GM18517 (cell line): Measurements from ENCODE around the gene PLA2R1.

Experiments
- ATAC-seq: cut with Tn5 transposase; IDR thresholded peaks from one replicate; pipeline ENCODE4 v1.9.1; 2021; ENCODE audit warnings: mild to moderate bottlenecking, moderate library complexity; ENCODE audit not compliant: unreplicated experiment

The PLA2R1 gene

GRCh38 chr2:160062292-160063005 is at the start of gene PLA2R1:
Gene PLA2R1, minus strand, starts transcription at chr2:160062615. Its CDS starts 212 bp downstream, at chr2:160062403.
- no peak for ATAC-seq

DNA sequence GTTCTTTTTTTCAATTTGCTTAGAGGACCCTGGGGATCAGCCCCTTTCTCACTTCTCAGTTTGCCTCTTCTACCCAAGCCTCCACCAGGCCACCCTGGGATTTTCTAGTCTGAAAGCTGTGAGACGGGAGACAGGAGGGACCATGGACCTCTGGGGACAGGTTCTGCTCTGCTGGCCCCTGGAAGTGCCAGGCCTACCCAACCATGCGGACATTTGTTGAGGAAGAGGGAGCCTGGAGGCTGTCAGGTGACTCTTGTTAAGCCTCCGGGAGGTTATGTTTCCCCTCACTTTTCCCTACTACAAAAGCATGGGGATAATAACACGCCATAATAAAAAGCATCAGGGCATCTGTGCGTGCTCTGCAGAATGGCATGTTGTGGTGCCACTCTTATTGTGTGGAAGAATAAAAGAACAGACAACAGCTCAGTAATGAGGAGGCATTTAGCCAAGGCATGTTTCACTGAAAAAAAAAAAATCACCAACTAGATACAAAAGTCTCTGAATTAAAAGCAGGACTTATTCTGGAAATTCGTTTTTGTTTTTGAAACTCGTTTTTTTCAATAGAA is 48.3 kb upstream of the PLA2R1 start:
- ATAC-seq, result no peak

DNA sequence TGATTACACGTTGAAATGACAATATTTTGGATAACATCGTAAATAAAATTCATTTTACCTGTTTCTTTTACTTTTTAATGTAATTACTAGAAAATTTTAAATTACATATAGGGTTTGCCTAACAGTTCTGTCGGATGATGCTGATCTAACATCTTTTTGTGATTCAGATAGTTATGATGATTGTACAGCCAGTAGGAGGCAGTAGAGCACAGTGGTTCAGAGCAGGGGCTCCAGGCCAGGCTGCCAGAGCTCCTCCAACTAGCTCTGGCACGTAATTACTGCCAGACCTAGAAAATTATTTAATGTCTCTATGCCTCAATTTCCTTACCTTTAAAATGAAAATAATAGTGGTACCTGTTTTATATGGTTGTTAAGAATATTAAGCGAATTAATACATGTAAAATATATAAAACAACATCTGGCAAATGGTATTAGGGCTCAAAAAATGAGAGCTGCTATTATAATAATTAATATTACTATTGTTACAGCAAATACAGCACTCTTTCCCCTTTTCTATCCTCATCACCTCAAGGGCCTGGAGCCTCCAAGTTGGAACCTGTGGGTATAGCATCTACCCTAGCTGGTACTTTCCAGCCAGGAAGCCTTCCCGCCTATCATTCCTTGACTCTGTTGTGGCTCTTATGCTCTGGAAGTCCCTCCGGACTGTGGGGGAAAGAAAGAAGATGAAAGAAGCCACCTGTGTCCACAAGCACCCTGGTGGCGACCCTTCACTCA is 47.7 kb upstream of the PLA2R1 start:
- peak; percentile 77 for ATAC-seq

DNA sequence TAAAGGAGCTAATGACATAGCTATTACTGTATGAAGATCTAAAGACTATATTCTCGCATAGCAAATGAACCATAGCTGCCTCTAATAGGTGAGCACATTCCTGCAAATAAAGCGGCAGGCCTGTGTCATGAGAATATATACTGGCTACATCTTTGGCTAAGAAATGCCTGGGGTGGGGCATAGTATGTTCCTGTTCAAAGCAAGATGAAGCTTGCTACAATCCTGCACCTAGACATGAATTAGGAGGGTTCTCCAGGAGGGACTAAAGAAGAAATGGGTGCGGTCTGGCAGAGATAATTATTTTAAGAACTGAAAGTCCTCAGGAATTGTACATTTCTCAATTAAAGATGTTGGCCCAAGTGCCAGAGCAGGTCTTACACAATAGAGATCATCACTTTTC is 46.8 kb upstream of the PLA2R1 start:
- ATAC-seq, result no peak

GRCh38 chr2:160108646-160109045 is 46.2 kb upstream of the PLA2R1 start:
- ATAC-seq, result no peak

- no peak for ATAC-seq
Observed at GRCh38 chr2:160105366-160105765, 43.0 kb upstream of the PLA2R1 start.

GRCh38 chr2:160104115-160104514 is 41.7 kb upstream of the PLA2R1 start:
- ATAC-seq, result no peak

GRCh38 chr2:160097326-160097725 is 34.9 kb upstream of the PLA2R1 start:
- ATAC-seq, result no peak

DNA sequence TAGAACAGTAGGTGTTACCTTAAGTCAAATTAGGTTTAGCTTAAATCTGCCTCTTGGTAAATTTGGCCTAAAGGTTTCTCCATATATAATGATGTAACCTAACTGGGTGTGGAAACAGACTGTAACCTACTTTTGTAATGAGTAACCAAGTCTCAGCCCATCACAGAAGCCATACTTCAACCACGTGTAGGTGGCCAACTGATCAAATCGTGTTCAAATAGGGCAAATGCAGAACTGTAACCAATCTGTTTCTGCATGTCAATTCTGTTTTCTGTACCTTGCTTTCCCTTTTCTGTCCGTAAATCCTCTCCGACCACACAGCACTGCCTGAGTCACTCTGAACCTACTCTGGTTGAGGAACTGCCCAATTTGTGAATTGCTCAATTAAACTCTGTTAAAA is 34.0 kb upstream of the PLA2R1 start:
- ATAC-seq, result no peak

GRCh38 chr2:160092445-160092844 is 30.0 kb upstream of the PLA2R1 start:
- no peak for ATAC-seq

GRCh38 chr2:160091381-160091780 is 29.0 kb upstream of the PLA2R1 start:
- ATAC-seq, result no peak

DNA sequence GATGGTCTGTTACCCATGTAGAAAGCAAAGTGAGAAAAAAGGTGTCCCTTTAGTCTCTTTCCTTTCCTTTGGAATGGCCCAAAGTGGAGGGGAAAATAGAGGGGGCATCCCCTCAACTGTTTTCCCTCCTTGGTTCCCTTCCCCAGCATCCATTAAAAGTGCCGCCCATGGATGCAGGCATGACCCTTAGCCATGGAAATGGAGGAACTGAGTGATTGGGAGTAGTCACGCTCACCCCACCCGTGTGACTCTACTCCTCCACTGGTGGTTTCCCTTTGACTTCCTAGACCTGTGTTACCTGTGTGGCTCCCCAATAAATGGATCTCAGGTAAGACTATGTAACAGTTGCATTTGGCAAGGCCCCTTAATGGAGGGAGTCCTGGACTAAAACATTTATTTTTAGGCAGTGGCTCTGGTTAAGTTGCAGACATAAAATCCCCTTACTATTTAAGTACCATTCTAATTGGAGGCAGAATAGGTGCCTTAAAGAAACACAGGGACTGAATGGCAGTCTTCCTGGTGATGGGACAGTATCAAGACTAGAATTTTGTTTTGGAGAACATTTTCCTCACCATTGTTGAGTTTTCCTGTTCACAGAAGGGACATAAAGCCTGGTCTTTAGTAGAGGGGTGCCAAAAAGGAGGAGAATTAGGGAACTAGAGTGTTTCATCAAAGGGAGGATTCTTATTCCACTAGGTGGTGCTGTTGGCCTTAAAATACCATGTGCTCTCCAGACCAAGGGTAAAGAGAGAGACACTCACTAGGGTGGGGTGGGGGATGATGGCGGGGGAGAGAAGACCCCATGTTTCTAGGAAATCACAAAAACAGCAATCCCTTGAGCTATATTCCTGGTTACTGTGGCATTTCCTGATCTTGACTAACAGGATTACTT is 25.7 kb upstream of the PLA2R1 start:
- ATAC-seq, result no peak

- ATAC-seq, result no peak
Observed at GRCh38 chr2:160085662-160086061, 23.2 kb upstream of the PLA2R1 start.

DNA sequence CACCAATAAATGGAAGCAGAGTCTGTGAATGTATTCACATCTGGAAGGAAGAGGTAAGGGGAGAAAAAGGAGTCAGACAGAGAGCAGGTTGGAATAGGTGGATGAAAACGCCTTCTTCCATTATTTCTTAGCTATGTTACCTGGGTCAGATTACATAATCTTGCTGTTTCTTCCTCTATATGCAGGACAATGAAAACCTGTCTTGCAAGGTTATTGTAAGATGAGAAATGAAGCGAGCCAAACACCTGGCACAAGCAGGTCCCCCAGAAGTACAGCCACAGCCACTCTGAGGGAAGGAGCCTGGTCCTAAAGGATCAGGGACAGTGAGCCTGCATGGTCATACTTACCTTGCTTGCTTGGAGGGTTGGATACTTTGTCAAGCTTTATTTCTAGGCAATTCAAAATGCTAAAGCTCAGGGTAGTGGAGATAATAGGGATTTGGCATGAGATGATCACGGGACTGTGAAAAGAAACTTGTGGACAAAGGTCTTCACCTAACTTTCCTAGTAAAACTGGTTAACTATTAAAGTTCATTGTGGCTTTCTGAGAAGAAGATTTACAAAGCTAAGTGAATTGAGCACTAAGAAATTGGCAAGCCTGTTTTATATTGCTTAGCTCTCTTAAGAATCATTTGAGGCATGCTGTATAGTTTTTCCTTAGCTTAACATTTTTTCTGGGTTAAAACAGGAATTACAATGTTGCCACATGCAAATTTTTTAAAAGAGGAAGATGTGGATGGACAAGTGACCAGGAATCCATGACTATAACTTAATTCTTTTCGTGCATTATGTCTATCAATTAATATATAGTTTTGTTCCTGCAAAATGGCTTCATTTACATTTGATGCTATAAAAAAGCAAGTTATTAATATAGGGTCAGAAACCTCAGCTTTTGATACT is 15.7 kb upstream of the PLA2R1 start:
- no peak for ATAC-seq

DNA sequence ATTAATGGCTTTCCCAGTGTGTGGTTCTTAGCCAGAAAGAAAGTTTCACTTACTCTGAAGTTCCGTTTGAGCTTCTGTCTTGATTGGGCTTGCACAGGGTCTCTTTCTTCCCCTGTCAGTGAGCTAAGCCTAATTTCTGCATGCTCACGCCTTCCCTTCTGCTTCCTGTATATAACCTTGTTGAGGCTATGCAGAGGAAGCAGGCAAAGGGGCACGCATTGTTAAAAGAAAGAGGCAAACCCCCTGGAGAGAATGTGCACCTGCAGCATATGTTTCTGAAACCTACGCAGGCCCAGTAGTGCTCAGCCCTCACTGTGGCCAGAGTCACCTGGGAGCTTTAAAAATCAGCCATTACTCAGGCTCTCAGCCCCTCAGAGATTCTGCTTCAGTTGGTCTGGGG is 14.5 kb upstream of the PLA2R1 start:
- no peak for ATAC-seq

DNA sequence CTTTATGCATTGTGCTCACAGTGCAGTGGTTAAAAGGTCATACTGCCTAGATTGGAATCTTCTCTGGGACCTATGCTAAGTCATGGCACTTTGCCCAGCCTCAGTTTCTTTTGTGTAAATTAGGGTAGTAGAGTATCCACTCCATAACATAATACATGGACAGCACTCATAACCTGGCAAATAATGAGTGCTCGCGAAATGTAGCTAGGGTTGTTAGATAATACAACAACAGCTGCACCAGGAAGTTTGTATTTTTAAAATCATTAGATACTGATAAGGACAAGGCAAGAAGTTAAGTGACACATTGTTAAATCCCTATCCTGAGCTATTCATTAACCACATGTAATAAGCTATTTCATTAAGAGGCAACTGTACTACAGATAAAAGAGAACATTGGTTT is 13.8 kb upstream of the PLA2R1 start:
- no peak for ATAC-seq

DNA sequence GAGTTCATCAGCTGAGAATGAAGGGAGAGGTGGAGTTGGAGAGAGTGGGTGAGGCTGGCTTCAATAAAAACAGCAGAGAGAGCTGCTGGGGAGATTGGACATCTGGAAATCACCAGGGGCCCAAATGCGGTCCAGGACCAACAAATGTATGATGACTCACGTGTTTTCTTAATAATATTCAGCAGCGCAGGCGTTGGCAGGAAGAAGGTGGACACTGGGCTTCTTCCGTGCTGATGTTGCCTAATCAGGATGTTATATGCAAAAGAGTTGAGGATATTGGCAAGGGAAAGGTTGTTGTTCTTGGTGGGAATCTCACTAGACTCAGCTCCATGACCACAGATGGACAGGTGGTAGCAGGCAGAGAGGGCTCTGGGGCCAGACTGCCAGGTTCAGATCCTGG is 12.8 kb upstream of the PLA2R1 start:
- ATAC-seq, result no peak

- ATAC-seq, result no peak
Observed at GRCh38 chr2:160073284-160073888, 11.0 kb upstream of the PLA2R1 start.

DNA sequence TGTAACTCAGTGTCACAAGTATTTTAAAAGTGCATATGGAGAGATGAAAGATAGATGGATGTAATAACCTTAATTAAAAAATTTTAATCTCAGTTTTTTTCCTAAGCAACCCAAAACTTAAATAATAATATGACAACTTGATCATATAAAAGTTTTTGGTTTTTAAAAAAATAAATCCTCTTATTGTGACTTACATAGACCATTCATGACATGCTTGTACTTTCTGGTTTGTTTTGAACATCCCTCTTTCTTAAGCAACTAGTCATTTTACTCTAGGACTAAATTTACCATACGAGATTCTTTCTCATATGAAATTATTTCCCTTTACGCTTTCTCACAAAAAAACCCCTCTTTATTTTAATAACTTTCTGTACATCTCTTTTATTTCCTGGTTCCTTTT is 6.5 kb upstream of the PLA2R1 start:
- ATAC-seq, result no peak

DNA sequence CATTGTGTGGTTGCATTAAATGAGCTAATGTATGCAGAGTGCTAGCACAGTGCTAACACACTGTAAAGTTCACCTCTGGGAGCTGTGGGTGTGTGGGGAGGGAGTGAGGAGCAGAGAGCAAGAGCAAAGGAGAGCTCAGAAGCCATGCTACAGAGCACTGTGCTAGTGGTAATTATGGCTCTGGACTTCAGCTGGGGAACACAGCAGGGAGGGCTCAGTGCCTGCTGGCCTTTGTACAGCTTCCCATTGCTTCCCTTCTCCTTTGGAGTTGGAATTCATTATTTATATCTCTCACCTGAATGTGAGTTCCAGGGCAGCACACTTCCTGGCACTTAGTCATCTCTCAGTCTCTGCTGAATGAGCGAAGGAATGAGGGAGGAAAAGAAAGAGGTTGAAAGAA is 2.5 kb upstream of the PLA2R1 start:
- no peak for ATAC-seq
